H9 (cell line): ENCODE data around the gene KLHL15. TPM values are rescaled to one million over a fixed set of nuclear protein-coding genes. Genes with fewer than 3 reads are reported as not detected.

Experiments
- DNase-seq: peaks from one replicate; pipeline ENCODE4 v3.0.0-alpha.2; 2017
- H2AFZ ChIP-seq: one replicate; pipeline ENCODE4 v1.6.1; 2013; ENCODE audit warnings: mild to moderate bottlenecking, low read length, control low read depth, moderate library complexity
- H2AK5ac ChIP-seq: 2 replicates; pipeline ENCODE4 v1.6.1; 2013; ENCODE audit warnings: low read length, control low read depth, mixed read lengths; ENCODE audit not compliant: insufficient read length
- H2BK120ac ChIP-seq: one replicate; pipeline ENCODE4 v1.6.1; 2013; ENCODE audit warnings: low read depth, mild to moderate bottlenecking, low read length, control low read depth, inconsistent platforms; ENCODE audit not compliant: poor library complexity, severe bottlenecking
- H2BK12ac ChIP-seq: 2 replicates; pipeline ENCODE4 v1.6.1; 2013; ENCODE audit warnings: low read length, control low read depth, mixed read lengths, low read depth; ENCODE audit not compliant: insufficient read length
- H2BK15ac ChIP-seq: 2 replicates; pipeline ENCODE4 v1.6.1; 2013; ENCODE audit warnings: low read depth, low read length, control low read depth
- H2BK20ac ChIP-seq: one replicate; pipeline ENCODE4 v1.6.1; 2013; ENCODE audit warnings: low read depth, mild to moderate bottlenecking, low read length, control low read depth, inconsistent platforms; ENCODE audit not compliant: poor library complexity, severe bottlenecking
- H2BK5ac ChIP-seq: 2 replicates; pipeline ENCODE4 v1.6.1; 2013; ENCODE audit warnings: low read length, control low read depth, mixed read lengths; ENCODE audit not compliant: insufficient read length
- H3K14ac ChIP-seq: 2 replicates; pipeline ENCODE4 v1.6.1; 2013; ENCODE audit warnings: low read length, control low read depth; ENCODE audit not compliant: insufficient read depth
- H3K18ac ChIP-seq: 2 replicates; pipeline ENCODE4 v1.6.1; 2013; ENCODE audit warnings: low read depth, mild to moderate bottlenecking, mixed read lengths, low read length, control low read depth; ENCODE audit not compliant: insufficient read length
- H3K23ac ChIP-seq: 2 replicates; pipeline ENCODE4 v1.6.1; 2013; ENCODE audit warnings: low read length, control low read depth, mixed read lengths, low read depth; ENCODE audit not compliant: insufficient read length
- H3K23me2 ChIP-seq: 2 replicates; pipeline ENCODE4 v1.6.1; 2013; ENCODE audit warnings: low read depth, mild to moderate bottlenecking, mixed read lengths, low read length, control low read depth; ENCODE audit not compliant: insufficient read length, poor library complexity, severe bottlenecking
- H3K27ac ChIP-seq: 2 replicates; pipeline ENCODE4 v1.5.1; 2013; ENCODE audit warnings: low read length, control low read depth, mixed read lengths, low read depth; ENCODE audit not compliant: insufficient read length
- H3K27me3 ChIP-seq: 2 replicates; pipeline ENCODE4 v1.6.1; 2013; ENCODE audit warnings: low read length, control low read depth, inconsistent platforms; ENCODE audit not compliant: insufficient read depth
- H3K4ac ChIP-seq: 2 replicates; pipeline ENCODE4 v1.6.1; 2013; ENCODE audit warnings: low read depth, mild to moderate bottlenecking, control low read depth, inconsistent platforms, low read length, moderate library complexity
- H3K4me1 ChIP-seq: 2 replicates; pipeline ENCODE4 v1.6.1; 2013; ENCODE audit warnings: low read length, control low read depth, inconsistent platforms; ENCODE audit not compliant: insufficient read depth
- H3K4me2 ChIP-seq: 2 replicates; pipeline ENCODE4 v1.6.1; 2013; ENCODE audit warnings: low read length, control low read depth, mixed read lengths; ENCODE audit not compliant: insufficient read length, insufficient read depth
- H3K56ac ChIP-seq: 2 replicates; pipeline ENCODE4 v1.6.1; 2013; ENCODE audit warnings: low read depth, mild to moderate bottlenecking, mixed read lengths, low read length, control low read depth; ENCODE audit not compliant: insufficient read length
- H3K79me1 ChIP-seq: 2 replicates; pipeline ENCODE4 v1.6.1; 2013; ENCODE audit warnings: low read depth, mild to moderate bottlenecking, moderate library complexity, low read length, control low read depth, inconsistent platforms; ENCODE audit not compliant: insufficient read depth, poor library complexity, severe bottlenecking
- H3K79me2 ChIP-seq: 2 replicates; pipeline ENCODE4 v1.6.1; 2013; ENCODE audit warnings: low read length, control low read depth, inconsistent platforms; ENCODE audit not compliant: insufficient read depth
- H3K9ac ChIP-seq: 2 replicates; pipeline ENCODE4 v1.6.1; 2013; ENCODE audit warnings: low read length, control low read depth, mixed read lengths; ENCODE audit not compliant: insufficient read length; ENCODE audit errors: extremely low read depth
- H3K9me3 ChIP-seq: one replicate; pipeline ENCODE4 v1.6.1; 2013; ENCODE audit warnings: low read depth, low read length, inconsistent platforms; ENCODE audit not compliant: control insufficient read depth
- H3T11ph ChIP-seq: one replicate; pipeline ENCODE4 v1.6.1; 2013; ENCODE audit warnings: mild to moderate bottlenecking, low read length, control low read depth, inconsistent platforms
- H4K20me1 ChIP-seq: one replicate; pipeline ENCODE4 v1.6.1; 2013; ENCODE audit not compliant: control insufficient read depth, insufficient read length, insufficient read depth
- H4K5ac ChIP-seq: 2 replicates; pipeline ENCODE4 v1.6.1; 2013; ENCODE audit warnings: low read depth, mild to moderate bottlenecking, mixed read lengths, low read length, control low read depth; ENCODE audit not compliant: insufficient read length
- H4K8ac ChIP-seq: replicated peaks from 2 replicates; pipeline ENCODE4 v1.6.1; 2013; ENCODE audit warnings: low read length, control low read depth, mixed read lengths, low read depth; ENCODE audit not compliant: insufficient read length
- H4K91ac ChIP-seq: 2 replicates; pipeline ENCODE4 v1.6.1; 2013; ENCODE audit warnings: low read depth, mild to moderate bottlenecking, moderate library complexity, mixed read lengths, low read length, control low read depth; ENCODE audit not compliant: insufficient read length
- H3K27ac Mint-ChIP-seq, 3 experiments: 2 replicates in 2 of 3; 3 replicates in 1 of 3; pipeline ENCODE4 v1.8.0; 2020 to 2021; ENCODE audit warnings: mixed read lengths in 3 of 3, mild to moderate bottlenecking in 1 of 3, moderate library complexity in 1 of 3
- H3K27me3 Mint-ChIP-seq: 2 replicates; pipeline ENCODE4 v1.8.0; 2021; ENCODE audit warnings: low read depth, mild to moderate bottlenecking, moderate library complexity, mixed read lengths
- H3K36me3 Mint-ChIP-seq, 3 experiments: 2 replicates in 2 of 3; 3 replicates in 1 of 3; pipeline ENCODE4 v1.8.0; 2020 to 2021; ENCODE audit warnings: low read depth in 3 of 3, mixed read lengths in 3 of 3; ENCODE audit not compliant: insufficient read depth in 1 of 3
- H3K4me1 Mint-ChIP-seq, 2 experiments: 2 replicates each; pipeline ENCODE4 v1.8.0; 2020; ENCODE audit warnings: mixed read lengths in 2 of 2
- H3K4me3 Mint-ChIP-seq, 2 experiments: 2 replicates in 1 of 2; 3 replicates in 1 of 2; pipeline ENCODE4 v1.8.0; 2020 to 2021; ENCODE audit warnings: mild to moderate bottlenecking in 2 of 2, mixed read lengths in 2 of 2, moderate library complexity in 1 of 2
- H3K9me3 Mint-ChIP-seq, 2 experiments: 2 replicates in 1 of 2; 3 replicates in 1 of 2; pipeline ENCODE4 v1.8.0; 2020; ENCODE audit warnings: mild to moderate bottlenecking in 2 of 2, mixed read lengths in 2 of 2, moderate library complexity in 1 of 2
- WGBS: extraction: QIAGEN DNeasy Blood & Tissue Kit; methylation state at CpG from one replicate; pipeline ENCODE4 v1.1.7; 2013; ENCODE audit warnings: missing lambda C conversion rate, low lambda C conversion rate, mixed read lengths; ENCODE audit not compliant: insufficient read length; ENCODE audit errors: extremely low coverage; 5-methylcytosine and 5-hydroxymethylcytosine counted together
- total RNA-seq: library from RNA; stranded (reverse); gene quantifications from 2 replicates; pipeline ENCODE4 v1.2.1, GENCODE V29; 2021
- TF ChIP-seq, protein P1 (sequence below): fragments of 200-600 bp; sonication (generic); conservative IDR thresholded peaks from 3 replicates; pipeline ENCODE4 v1.8.0; 2021; ENCODE audit warnings: antibody characterized with exemption, mild to moderate bottlenecking

KLHL15 gene
- total RNA-seq, 1 experiment from 2014 or later = 19.0 TPM

- no peaks in the 10 kb centered on the region for H3K23me2 ChIP-seq
- TF ChIP-seq, protein P1, sequence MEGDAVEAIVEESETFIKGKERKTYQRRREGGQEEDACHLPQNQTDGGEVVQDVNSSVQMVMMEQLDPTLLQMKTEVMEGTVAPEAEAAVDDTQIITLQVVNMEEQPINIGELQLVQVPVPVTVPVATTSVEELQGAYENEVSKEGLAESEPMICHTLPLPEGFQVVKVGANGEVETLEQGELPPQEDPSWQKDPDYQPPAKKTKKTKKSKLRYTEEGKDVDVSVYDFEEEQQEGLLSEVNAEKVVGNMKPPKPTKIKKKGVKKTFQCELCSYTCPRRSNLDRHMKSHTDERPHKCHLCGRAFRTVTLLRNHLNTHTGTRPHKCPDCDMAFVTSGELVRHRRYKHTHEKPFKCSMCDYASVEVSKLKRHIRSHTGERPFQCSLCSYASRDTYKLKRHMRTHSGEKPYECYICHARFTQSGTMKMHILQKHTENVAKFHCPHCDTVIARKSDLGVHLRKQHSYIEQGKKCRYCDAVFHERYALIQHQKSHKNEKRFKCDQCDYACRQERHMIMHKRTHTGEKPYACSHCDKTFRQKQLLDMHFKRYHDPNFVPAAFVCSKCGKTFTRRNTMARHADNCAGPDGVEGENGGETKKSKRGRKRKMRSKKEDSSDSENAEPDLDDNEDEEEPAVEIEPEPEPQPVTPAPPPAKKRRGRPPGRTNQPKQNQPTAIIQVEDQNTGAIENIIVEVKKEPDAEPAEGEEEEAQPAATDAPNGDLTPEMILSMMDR = no peak
- H3K4me3 Mint-ChIP-seq = no peak overlapping the region
- no peaks in the 10 kb centered on the region for H3K27me3 Mint-ChIP-seq
- no peak overlapping the region for H2BK20ac ChIP-seq
- H3K4me1 ChIP-seq = no peaks in the 10 kb centered on the region; the same call in 1 of the 2 replicates
- H3K23ac ChIP-seq = no peak overlapping the region
- DNase-seq = no peak
- H4K91ac ChIP-seq = no peak overlapping the region
- no peak overlapping the region for H2AFZ ChIP-seq
- no peak overlapping the region for H3T11ph ChIP-seq
- no peaks in the 10 kb centered on the region for H3K4me1 Mint-ChIP-seq
- no peak overlapping the region for H2BK15ac ChIP-seq
- H3K18ac ChIP-seq = no peak overlapping the region
- H3K9me3 Mint-ChIP-seq = no peaks in the 10 kb centered on the region
- H4K5ac ChIP-seq = no peak overlapping the region
- no peaks in the 10 kb centered on the region for H3K27me3 ChIP-seq
- H2BK5ac ChIP-seq = no peak overlapping the region
- no CpG with 5 or more reads among the region's 9 CpGs for WGBS
- H3K9me3 ChIP-seq = no peaks in the 10 kb centered on the region
- no peak overlapping the region for H2BK12ac ChIP-seq
- H3K27ac ChIP-seq = no peak overlapping the region
- no peak overlapping the region for H2BK120ac ChIP-seq
- no peak overlapping the region for H4K8ac ChIP-seq
- H3K4me2 ChIP-seq = no peak overlapping the region
- H3K36me3 Mint-ChIP-seq = peaks cover 23 to 43% (median 42%) of the 10 kb centered on the region in 3 experiments; a peak in 6 of 7 replicates
- no peak overlapping the region for H3K27ac Mint-ChIP-seq
- H3K9ac ChIP-seq = no peak overlapping the region
- H4K20me1 ChIP-seq = no peaks in the 10 kb centered on the region
- H3K79me2 ChIP-seq = peaks cover 2% of the 10 kb centered on the region; the same call in 1 of the 2 replicates
- H2AK5ac ChIP-seq = no peak overlapping the region
- H3K14ac ChIP-seq = no peak overlapping the region
- no peak overlapping the region for H3K4ac ChIP-seq
- peaks cover 5% of the 10 kb centered on the region for H3K79me1 ChIP-seq
- no peak overlapping the region for H3K56ac ChIP-seq
These were observed 21.1 kb downstream of the KLHL15 start for GRCh38 chrX:24005867-24006266.
